Liver (tissue), 9 donors: ENCODE data around the gene RSBN1L. TPM values are rescaled to one million over a fixed set of nuclear protein-coding genes. Genes with fewer than 3 reads are reported as not detected.

Experiments
- DNase-seq: peaks from one replicate; pipeline ENCODE4 v3.0.0-alpha.2; 2017; ENCODE audit warnings: low spot score
- H3K27ac ChIP-seq, 2 donors: one replicate each; pipeline ENCODE4 v1.7.0; 2013; ENCODE audit warnings: inconsistent platforms in 2 of 2, low read length in 2 of 2, control low read depth in 1 of 2, low read depth in 1 of 2, mild to moderate bottlenecking in 1 of 2
- H3K27me3 ChIP-seq, 4 donors: one replicate each; pipeline versions ENCODE4 v1.6.1 to v1.7.0; 2013; ENCODE audit warnings: low read length in 3 of 4, inconsistent platforms in 1 of 4, mild to moderate bottlenecking in 1 of 4, moderate library complexity in 1 of 4; ENCODE audit not compliant: control insufficient read depth in 4 of 4, insufficient read depth in 4 of 4
- H3K36me3 ChIP-seq, 4 donors: one replicate each; pipeline versions ENCODE4 v1.6.1 to v1.7.0; 2013; ENCODE audit warnings: low read length in 3 of 4, mild to moderate bottlenecking in 3 of 4, low read depth in 1 of 4, moderate library complexity in 1 of 4; ENCODE audit not compliant: control insufficient read depth in 4 of 4, insufficient read depth in 3 of 4
- H3K4me1 ChIP-seq, 4 donors: one replicate each; pipeline versions ENCODE4 v1.6.1 to v1.7.0; 2013; ENCODE audit warnings: low read length in 3 of 4, mild to moderate bottlenecking in 3 of 4, moderate library complexity in 1 of 4; ENCODE audit not compliant: control insufficient read depth in 4 of 4, insufficient read depth in 4 of 4
- H3K4me3 ChIP-seq, 3 donors: one replicate each; pipeline versions ENCODE4 v1.6.1 to v1.7.0; 2013; ENCODE audit warnings: low read length in 3 of 3, control low read depth in 1 of 3, low read depth in 1 of 3, mild to moderate bottlenecking in 1 of 3
- H3K9ac ChIP-seq, 2 donors: one replicate each; pipeline ENCODE4 v1.7.0; 2013; ENCODE audit warnings: low read length in 2 of 2, mild to moderate bottlenecking in 2 of 2, moderate library complexity in 2 of 2, control low read depth in 1 of 2, low read depth in 1 of 2
- H3K9me3 ChIP-seq, 4 donors: one replicate each; pipeline versions ENCODE4 v1.6.1 to v1.7.0; 2013; ENCODE audit warnings: low read length in 3 of 4; ENCODE audit not compliant: control insufficient read depth in 4 of 4
- EGR1 ChIP-seq, 2 donors: IDR thresholded peaks; 2 replicates each; pipeline ENCODE4 v1.6.1; 2016 to 2018; ENCODE audit warnings: antibody characterized with exemption in 2 of 2, low read depth in 2 of 2
- FOXA1 ChIP-seq: IDR thresholded peaks from 2 replicates; pipeline ENCODE4 v1.6.1; 2016; ENCODE audit warnings: antibody characterized with exemption
- FOXA2 ChIP-seq: IDR thresholded peaks from 2 replicates; pipeline ENCODE4 v1.6.1; 2016; ENCODE audit warnings: antibody characterized with exemption
- GABPA ChIP-seq, 2 donors: IDR thresholded peaks in 1 of 2; conservative IDR thresholded peaks in 1 of 2; 2 replicates each; pipeline ENCODE4 v1.6.1; 2016; ENCODE audit warnings: antibody characterized with exemption in 2 of 2, mild to moderate bottlenecking in 1 of 2, moderate library complexity in 1 of 2
- HNF4G ChIP-seq: IDR thresholded peaks from 2 replicates; pipeline ENCODE4 v1.6.1; 2016; ENCODE audit warnings: antibody characterized with exemption
- JUND ChIP-seq, 2 donors: IDR thresholded peaks; 2 replicates each; pipeline ENCODE4 v1.6.1; 2016; ENCODE audit warnings: antibody characterized with exemption in 2 of 2
- NR2F2 ChIP-seq: IDR thresholded peaks from 2 replicates; pipeline ENCODE4 v1.6.1; 2016; ENCODE audit warnings: antibody characterized with exemption
- RAD21 ChIP-seq, 2 donors: IDR thresholded peaks; 2 replicates each; pipeline ENCODE4 v1.6.1; 2016; ENCODE audit warnings: antibody characterized with exemption in 2 of 2, mild to moderate bottlenecking in 2 of 2
- RXRA ChIP-seq, 2 donors: IDR thresholded peaks; 2 replicates each; pipeline ENCODE4 v1.6.1; 2017 to 2018; ENCODE audit warnings: antibody characterized with exemption in 2 of 2, mild to moderate bottlenecking in 1 of 2
- SP1 ChIP-seq: IDR thresholded peaks from 2 replicates; pipeline ENCODE4 v1.6.1; 2018; ENCODE audit warnings: antibody characterized with exemption, mild to moderate bottlenecking
- TAF1 ChIP-seq: conservative IDR thresholded peaks from 2 replicates; pipeline ENCODE4 v1.6.1; 2016; ENCODE audit warnings: antibody characterized with exemption, mild to moderate bottlenecking
- YY1 ChIP-seq: IDR thresholded peaks from 2 replicates; pipeline ENCODE4 v1.6.1; 2016; ENCODE audit warnings: antibody characterized with exemption, mild to moderate bottlenecking
- WGBS: extraction: QIAGEN DNeasy Blood & Tissue Kit; methylation state at CpG from one replicate; pipeline ENCODE4 v1.1.7; 2013; 5-methylcytosine and 5-hydroxymethylcytosine counted together
- polyA plus RNA-seq, 2 donors: library from polyadenylated mRNA; stranded (reverse) in 1 of 2; unstranded in 1 of 2; fragments of 200-250 nt in 1 of 2; fragments of >200 nt in 1 of 2; fragmentation: Nextera tagmentation in 1 of 2; extraction: Ambion mirVana in 1 of 2; gene quantifications; one replicate each; pipeline versions ENCODE4 v1.2.1 to v1.2.3, GENCODE V29; 2013 to 2015
- total RNA-seq, 2 donors: library from RNA; depleted of rRNA; stranded (reverse); fragments of >200 nt; gene quantifications; one replicate each; pipeline ENCODE4 v1.2.3, GENCODE V29; 2014
- TF ChIP-seq, protein P1 (sequence below): fragments of 150-350 bp; IDR thresholded peaks from 2 replicates; pipeline ENCODE4 v1.5.1; 2017; ENCODE audit warnings: improper control_type of control experiment, low read depth, low read length; ENCODE audit not compliant: missing input control
- TF ChIP-seq, protein P2 (sequence below): IDR thresholded peaks from 2 replicates; pipeline ENCODE4 v1.6.1; 2016; ENCODE audit warnings: antibody characterized with exemption, mild to moderate bottlenecking
- TF ChIP-seq, protein P3 (sequence below): IDR thresholded peaks from 2 replicates; pipeline ENCODE4 v1.6.1; 2016; ENCODE audit warnings: antibody characterized with exemption
- TF ChIP-seq, protein P4 (sequence below): IDR thresholded peaks from 2 replicates; pipeline ENCODE4 v1.6.1; 2016; ENCODE audit warnings: antibody characterized with exemption
- TF ChIP-seq, protein P5 (sequence below): IDR thresholded peaks from 2 replicates; pipeline ENCODE4 v1.6.1; 2016; ENCODE audit warnings: antibody characterized with exemption
- donor health status: healthy.
- donor health status: healthy.
- donor health status: healthy.
- donor health status: healthy.
- donor health status: healthy.

RSBN1L gene
- total and polyA plus RNA-seq, 4 donors = 3.3 to 23.4 (median 7.9) TPM

DNA sequence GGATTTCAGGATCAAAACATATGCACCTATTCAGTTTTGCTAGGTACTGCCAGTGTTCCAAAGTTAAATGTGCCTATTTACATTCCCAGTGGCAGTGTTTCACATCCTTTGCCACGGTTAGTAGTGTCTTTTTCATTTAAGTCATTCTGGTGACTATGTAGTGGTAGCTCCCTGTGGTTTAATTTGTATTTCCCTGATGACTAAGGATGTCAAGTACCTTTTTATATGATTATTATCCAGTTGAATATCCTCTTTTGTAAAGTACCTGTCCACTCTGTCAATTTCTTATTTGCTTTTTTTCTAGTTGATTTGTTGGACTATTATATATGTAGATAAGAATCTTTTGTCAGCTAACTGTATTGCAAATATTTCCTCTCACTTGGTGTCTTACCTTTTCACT lies 56.9 kb downstream of the RSBN1L start:
- no peak for DNase-seq
- H3K27me3 ChIP-seq = no peaks in the 10 kb centered on the region
- H3K9ac ChIP-seq = no peak overlapping the region
- peaks cover 0 to 6% (median 3%) of the 10 kb centered on the region in 4 donors for H3K36me3 ChIP-seq
- no peaks in the 10 kb centered on the region for H3K9me3 ChIP-seq
- H3K4me1 ChIP-seq = peaks cover 0 to 5% (median 0%) of the 10 kb centered on the region in 4 donors
- no peak overlapping the region for H3K4me3 ChIP-seq
- no peak overlapping the region for H3K27ac ChIP-seq
- 77% methylated on average over 1 of the region's 1 CpG for WGBS
- TF ChIP-seq RAD21 (IDR thresholded peaks at IDR 0.05) (no peak), SP1 (no peak), GABPA (IDR thresholded peaks at IDR 0.05 in 1 of 2, conservative IDR thresholded peaks at IDR 0.05 in 1 of 2) (no peak), FOXA2 (no peak), EGR1 (IDR thresholded peaks at IDR 0.05; ENCODE audit: low read depth in 2 of 2) (no peak), JUND (IDR thresholded peaks at IDR 0.05) (no peak), NR2F2 (no peak), FOXA1 (no peak), HNF4G (no peak), YY1 (no peak), RXRA (IDR thresholded peaks at IDR 0.05) (no peak), TAF1 (no peak)
- TF ChIP-seq, protein P1, sequence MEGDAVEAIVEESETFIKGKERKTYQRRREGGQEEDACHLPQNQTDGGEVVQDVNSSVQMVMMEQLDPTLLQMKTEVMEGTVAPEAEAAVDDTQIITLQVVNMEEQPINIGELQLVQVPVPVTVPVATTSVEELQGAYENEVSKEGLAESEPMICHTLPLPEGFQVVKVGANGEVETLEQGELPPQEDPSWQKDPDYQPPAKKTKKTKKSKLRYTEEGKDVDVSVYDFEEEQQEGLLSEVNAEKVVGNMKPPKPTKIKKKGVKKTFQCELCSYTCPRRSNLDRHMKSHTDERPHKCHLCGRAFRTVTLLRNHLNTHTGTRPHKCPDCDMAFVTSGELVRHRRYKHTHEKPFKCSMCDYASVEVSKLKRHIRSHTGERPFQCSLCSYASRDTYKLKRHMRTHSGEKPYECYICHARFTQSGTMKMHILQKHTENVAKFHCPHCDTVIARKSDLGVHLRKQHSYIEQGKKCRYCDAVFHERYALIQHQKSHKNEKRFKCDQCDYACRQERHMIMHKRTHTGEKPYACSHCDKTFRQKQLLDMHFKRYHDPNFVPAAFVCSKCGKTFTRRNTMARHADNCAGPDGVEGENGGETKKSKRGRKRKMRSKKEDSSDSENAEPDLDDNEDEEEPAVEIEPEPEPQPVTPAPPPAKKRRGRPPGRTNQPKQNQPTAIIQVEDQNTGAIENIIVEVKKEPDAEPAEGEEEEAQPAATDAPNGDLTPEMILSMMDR = no peak
- TF ChIP-seq, protein P2, sequence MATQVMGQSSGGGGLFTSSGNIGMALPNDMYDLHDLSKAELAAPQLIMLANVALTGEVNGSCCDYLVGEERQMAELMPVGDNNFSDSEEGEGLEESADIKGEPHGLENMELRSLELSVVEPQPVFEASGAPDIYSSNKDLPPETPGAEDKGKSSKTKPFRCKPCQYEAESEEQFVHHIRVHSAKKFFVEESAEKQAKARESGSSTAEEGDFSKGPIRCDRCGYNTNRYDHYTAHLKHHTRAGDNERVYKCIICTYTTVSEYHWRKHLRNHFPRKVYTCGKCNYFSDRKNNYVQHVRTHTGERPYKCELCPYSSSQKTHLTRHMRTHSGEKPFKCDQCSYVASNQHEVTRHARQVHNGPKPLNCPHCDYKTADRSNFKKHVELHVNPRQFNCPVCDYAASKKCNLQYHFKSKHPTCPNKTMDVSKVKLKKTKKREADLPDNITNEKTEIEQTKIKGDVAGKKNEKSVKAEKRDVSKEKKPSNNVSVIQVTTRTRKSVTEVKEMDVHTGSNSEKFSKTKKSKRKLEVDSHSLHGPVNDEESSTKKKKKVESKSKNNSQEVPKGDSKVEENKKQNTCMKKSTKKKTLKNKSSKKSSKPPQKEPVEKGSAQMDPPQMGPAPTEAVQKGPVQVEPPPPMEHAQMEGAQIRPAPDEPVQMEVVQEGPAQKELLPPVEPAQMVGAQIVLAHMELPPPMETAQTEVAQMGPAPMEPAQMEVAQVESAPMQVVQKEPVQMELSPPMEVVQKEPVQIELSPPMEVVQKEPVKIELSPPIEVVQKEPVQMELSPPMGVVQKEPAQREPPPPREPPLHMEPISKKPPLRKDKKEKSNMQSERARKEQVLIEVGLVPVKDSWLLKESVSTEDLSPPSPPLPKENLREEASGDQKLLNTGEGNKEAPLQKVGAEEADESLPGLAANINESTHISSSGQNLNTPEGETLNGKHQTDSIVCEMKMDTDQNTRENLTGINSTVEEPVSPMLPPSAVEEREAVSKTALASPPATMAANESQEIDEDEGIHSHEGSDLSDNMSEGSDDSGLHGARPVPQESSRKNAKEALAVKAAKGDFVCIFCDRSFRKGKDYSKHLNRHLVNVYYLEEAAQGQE = no peak
- TF ChIP-seq, protein P3, sequence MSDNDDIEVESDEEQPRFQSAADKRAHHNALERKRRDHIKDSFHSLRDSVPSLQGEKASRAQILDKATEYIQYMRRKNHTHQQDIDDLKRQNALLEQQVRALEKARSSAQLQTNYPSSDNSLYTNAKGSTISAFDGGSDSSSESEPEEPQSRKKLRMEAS = no peak
- TF ChIP-seq, protein P4, sequence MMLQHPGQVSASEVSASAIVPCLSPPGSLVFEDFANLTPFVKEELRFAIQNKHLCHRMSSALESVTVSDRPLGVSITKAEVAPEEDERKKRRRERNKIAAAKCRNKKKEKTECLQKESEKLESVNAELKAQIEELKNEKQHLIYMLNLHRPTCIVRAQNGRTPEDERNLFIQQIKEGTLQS = no peak

DNA sequence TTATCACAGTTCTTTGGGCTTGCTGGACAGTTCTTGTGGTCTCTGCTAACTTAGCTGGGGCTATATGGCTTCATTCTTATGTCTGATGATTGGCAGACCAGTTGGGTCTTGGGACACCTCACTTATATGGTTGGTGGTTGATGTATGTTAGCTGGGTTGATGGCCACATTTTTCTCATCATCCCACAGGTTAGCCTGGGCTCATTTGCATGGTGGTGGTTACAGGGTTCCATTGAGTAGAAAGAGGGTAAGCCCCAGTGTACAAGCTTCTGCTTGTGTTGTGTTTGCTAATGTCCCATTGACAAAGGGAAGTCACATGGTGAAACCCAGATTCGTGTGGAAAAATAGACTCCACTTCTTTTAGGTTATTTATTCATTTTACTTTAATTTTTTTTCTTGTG lies 61.3 kb downstream of the RSBN1L start:
- 28% methylated on average over 1 of the region's 1 CpG for WGBS
- H3K27ac ChIP-seq = no peak overlapping the region
- peaks cover 1 to 19% (median 10%) of the 10 kb centered on the region in 4 donors for H3K4me1 ChIP-seq
- H3K36me3 ChIP-seq = peaks cover 0 to 1% (median 0%) of the 10 kb centered on the region in 4 donors
- H3K9ac ChIP-seq = no peak overlapping the region
- no peak for DNase-seq
- H3K27me3 ChIP-seq = no peaks in the 10 kb centered on the region
- no peaks in the 10 kb centered on the region for H3K9me3 ChIP-seq
- H3K4me3 ChIP-seq = no peak overlapping the region
- TF ChIP-seq, protein P2 = no peak
- no peak for TF ChIP-seq FOXA2
- TF ChIP-seq GABPA (IDR thresholded peaks at IDR 0.05 in 1 of 2, conservative IDR thresholded peaks at IDR 0.05 in 1 of 2) = no peak
- TF ChIP-seq, protein P4 = no peak
- TF ChIP-seq, protein P1 = no peak
- TF ChIP-seq, protein P5, sequence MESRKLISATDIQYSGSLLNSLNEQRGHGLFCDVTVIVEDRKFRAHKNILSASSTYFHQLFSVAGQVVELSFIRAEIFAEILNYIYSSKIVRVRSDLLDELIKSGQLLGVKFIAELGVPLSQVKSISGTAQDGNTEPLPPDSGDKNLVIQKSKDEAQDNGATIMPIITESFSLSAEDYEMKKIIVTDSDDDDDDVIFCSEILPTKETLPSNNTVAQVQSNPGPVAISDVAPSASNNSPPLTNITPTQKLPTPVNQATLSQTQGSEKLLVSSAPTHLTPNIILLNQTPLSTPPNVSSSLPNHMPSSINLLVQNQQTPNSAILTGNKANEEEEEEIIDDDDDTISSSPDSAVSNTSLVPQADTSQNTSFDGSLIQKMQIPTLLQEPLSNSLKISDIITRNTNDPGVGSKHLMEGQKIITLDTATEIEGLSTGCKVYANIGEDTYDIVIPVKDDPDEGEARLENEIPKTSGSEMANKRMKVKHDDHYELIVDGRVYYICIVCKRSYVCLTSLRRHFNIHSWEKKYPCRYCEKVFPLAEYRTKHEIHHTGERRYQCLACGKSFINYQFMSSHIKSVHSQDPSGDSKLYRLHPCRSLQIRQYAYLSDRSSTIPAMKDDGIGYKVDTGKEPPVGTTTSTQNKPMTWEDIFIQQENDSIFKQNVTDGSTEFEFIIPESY = no peak
- TF ChIP-seq JUND (IDR thresholded peaks at IDR 0.05) = no peak
- TF ChIP-seq, protein P3 = no peak
- TF ChIP-seq RAD21 (IDR thresholded peaks at IDR 0.05) = no peak
